Measurements from ENCODE around the gene CEMIP. TPM values are rescaled to one million over a fixed set of nuclear protein-coding genes. Genes with fewer than 3 reads are reported as not detected.

The CEMIP gene
- total and polyA plus RNA-seq, 2 of the 4 experiments (the other 2 are of a cell fraction) = 63.8 to 78.0 TPM

DNA sequence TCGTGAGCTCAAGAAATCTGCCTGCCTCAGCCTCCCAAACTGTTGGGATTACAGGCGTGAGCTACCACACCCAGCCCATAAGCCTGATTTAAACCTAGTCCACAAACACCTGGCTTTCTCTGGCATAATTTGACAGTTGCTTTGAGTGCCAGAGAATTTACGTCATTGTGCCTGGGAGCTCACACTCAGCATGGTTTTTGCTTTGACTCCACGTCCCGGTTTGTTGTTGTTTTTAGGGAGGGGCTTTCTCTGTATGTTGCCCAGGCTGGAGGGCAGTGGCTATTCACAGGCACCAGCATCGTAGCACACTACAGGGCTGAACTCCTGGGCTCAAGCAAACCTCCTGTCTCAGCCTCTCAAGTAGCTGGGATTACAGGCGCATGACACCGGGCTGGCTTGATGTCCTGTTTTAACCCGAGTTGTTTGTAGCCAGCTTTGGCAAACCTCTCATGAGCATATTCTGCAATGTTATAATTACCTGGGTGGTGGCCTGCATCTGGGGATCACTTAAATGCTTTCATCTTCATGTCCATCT is 32.7 kb downstream of the CEMIP start:
- TF ChIP-seq RFX5 (IDR thresholded peaks at IDR 0.05; ENCODE audit: low read depth, low read length) (no peak), MAFK (IDR thresholded peaks at IDR 0.05; ENCODE audit: low read depth, low read length) (no peak), FOS (IDR thresholded peaks at IDR 0.05; ENCODE audit: low read depth, low read length) (no peak), SMC3 (IDR thresholded peaks at IDR 0.05; ENCODE audit: low read depth, low read length) (no peak), CHD1 (IDR thresholded peaks at IDR 0.05; ENCODE audit: low read depth, low read length) (no peak), MAZ (IDR thresholded peaks at IDR 0.05; ENCODE audit: borderline replicate concordance, low read depth, low read length) (no peak), RAD21 (IDR thresholded peaks at IDR 0.05; ENCODE audit: low read length) (no peak), CEBPB (IDR thresholded peaks at IDR 0.05; ENCODE audit: low read depth, low read length) (no peak), USF2 (IDR thresholded peaks at IDR 0.05; ENCODE audit: low read depth, low read length) (no peak), BHLHE40 (IDR thresholded peaks at IDR 0.05; ENCODE audit: low read depth, low read length) (no peak)
- TF ChIP-seq, protein P1, sequence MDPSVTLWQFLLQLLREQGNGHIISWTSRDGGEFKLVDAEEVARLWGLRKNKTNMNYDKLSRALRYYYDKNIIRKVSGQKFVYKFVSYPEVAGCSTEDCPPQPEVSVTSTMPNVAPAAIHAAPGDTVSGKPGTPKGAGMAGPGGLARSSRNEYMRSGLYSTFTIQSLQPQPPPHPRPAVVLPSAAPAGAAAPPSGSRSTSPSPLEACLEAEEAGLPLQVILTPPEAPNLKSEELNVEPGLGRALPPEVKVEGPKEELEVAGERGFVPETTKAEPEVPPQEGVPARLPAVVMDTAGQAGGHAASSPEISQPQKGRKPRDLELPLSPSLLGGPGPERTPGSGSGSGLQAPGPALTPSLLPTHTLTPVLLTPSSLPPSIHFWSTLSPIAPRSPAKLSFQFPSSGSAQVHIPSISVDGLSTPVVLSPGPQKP (IDR thresholded peaks at IDR 0.05; ENCODE audit: borderline replicate concordance, low read depth, low read length) = no peak
- TF ChIP-seq, protein P2, sequence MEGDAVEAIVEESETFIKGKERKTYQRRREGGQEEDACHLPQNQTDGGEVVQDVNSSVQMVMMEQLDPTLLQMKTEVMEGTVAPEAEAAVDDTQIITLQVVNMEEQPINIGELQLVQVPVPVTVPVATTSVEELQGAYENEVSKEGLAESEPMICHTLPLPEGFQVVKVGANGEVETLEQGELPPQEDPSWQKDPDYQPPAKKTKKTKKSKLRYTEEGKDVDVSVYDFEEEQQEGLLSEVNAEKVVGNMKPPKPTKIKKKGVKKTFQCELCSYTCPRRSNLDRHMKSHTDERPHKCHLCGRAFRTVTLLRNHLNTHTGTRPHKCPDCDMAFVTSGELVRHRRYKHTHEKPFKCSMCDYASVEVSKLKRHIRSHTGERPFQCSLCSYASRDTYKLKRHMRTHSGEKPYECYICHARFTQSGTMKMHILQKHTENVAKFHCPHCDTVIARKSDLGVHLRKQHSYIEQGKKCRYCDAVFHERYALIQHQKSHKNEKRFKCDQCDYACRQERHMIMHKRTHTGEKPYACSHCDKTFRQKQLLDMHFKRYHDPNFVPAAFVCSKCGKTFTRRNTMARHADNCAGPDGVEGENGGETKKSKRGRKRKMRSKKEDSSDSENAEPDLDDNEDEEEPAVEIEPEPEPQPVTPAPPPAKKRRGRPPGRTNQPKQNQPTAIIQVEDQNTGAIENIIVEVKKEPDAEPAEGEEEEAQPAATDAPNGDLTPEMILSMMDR (conservative IDR thresholded peaks at IDR 0.05; ENCODE audit: low read depth, low read length) = no peak
- DNase-seq (no peak), ATAC-seq (ENCODE audit: low read depth) (no peak)
- Histone ChIP-seq H3K4me3 (ENCODE audit: insufficient read depth, low read depth, low read length) (no peak overlapping the region), H2BK5ac (ENCODE audit: low read depth, low read length, poor library complexity, severe bottlenecking) (no peak overlapping the region), H3K27ac (ENCODE audit: insufficient read depth, low read length) (no peak overlapping the region), H3K23ac (ENCODE audit: low read depth, low read length) (no peak overlapping the region), H3K79me1 (ENCODE audit: low read depth in 1 of 2, low read length in 2 of 2) (peaks cover 3 to 8% of the 10 kb centered on the region in 2 experiments; a peak in 2 of 4 replicates), H2BK120ac (ENCODE audit: low read depth, low read length) (no peak overlapping the region), H4K5ac (ENCODE audit: low read depth, low read length) (no peak overlapping the region), H3K9me1 (ENCODE audit: insufficient read depth, low read length) (peaks cover 10% of the 10 kb centered on the region; the same call in 1 of the 2 replicates), H3K27me3 (ENCODE audit: control insufficient read depth, insufficient read depth, low read length) (no peaks in the 10 kb centered on the region), H4K91ac (ENCODE audit: insufficient read depth, low read depth, low read length) (no peak overlapping the region), H3K14ac (replicated peaks; ENCODE audit: low read depth, low read length) (no peak overlapping the region), H4K8ac (ENCODE audit: low read depth in 2 of 2, low read length in 2 of 2) (no peak overlapping the region), H4K20me1 (ENCODE audit: insufficient read depth, low read length) (peaks cover 48% of the 10 kb centered on the region), H3K9me3 (ENCODE audit: control insufficient read depth, insufficient read depth, low read length) (no peaks in the 10 kb centered on the region), H3K4me2 (ENCODE audit: low read depth, low read length) (no peak overlapping the region), H3K18ac (ENCODE audit: low read depth, low read length) (no peak overlapping the region), H3K36me3 (ENCODE audit: control insufficient read depth, insufficient read depth, low read length) (peaks cover 50% of the 10 kb centered on the region), H2AFZ (replicated peaks; ENCODE audit: low read length, poor library complexity) (no peak overlapping the region), H2AK9ac (replicated peaks; ENCODE audit: low read depth, low read length, poor library complexity) (no peak overlapping the region), H3K56ac (ENCODE audit: extremely low read depth, insufficient read depth, low read length) (no peak overlapping the region), H2AK5ac (ENCODE audit: low read depth, low read length) (no peak overlapping the region), H3K4ac (ENCODE audit: low read depth, low read length) (no peak overlapping the region), H2BK15ac (ENCODE audit: low read depth, low read length) (no peak overlapping the region), H3K9ac (ENCODE audit: low read depth, low read length) (no peak overlapping the region), H2BK20ac (ENCODE audit: low read depth, low read length) (no peak overlapping the region), H3K4me1 (ENCODE audit: control insufficient read depth, insufficient read depth, low read length) (peaks cover 1% of the 10 kb centered on the region; the same call in 1 of the 2 replicates)
- in situ Hi-C loops (cut with MboI; ENCODE audit: low sequenced_read_pairs) (no loop called here), dilution Hi-C loops (cut with HindIII; ENCODE audit: low sequenced_read_pairs, unreplicated experiment) (no loop called here), intact Hi-C loops (cut with micrococcal nuclease) (no loop called here)
- 0% methylated on average over 1 of the region's 9 CpGs; no CpG with 5 or more reads in 1 of the 2 experiments for WGBS, 2 experiments (ENCODE audit: extremely low coverage in 2 of 2, insufficient read length in 1 of 2)
- CTCF ChIA-PET = no interaction called here
- POLR2A ChIA-PET (ENCODE audit: unreplicated experiment) = no interaction called here
- no TSS peak for BruUV-seq (replicated peaks)

All from IMR-90 (cell line).